Measurements from ENCODE around the gene CHD3. TPM values are rescaled to one million over a fixed set of nuclear protein-coding genes. Genes with fewer than 3 reads are reported as not detected.

CHD3 gene
- total RNA-seq, 2 experiments from 2014 or later: 130 to 139 TPM

GRCh38 chr17:7843257-7843535 is 45.4 kb upstream of the CHD3 start:
- no peak for TF ChIP-seq CTCF (IDR thresholded peaks at IDR 0.05)
- intact Hi-C loops (cut with micrococcal nuclease): loop anchor here (2.0 to 5.0 kb wide), 2 partner anchors 14 to 44 kb away; partner anchors contain the start of genes CHD3 and NAA38
- H3K36me3 Mint-ChIP-seq (ENCODE audit: low read depth): peaks cover 44% of the 10 kb centered on the region
- H3K4me1 Mint-ChIP-seq (ENCODE audit: low read depth): peaks cover 52% of the 10 kb centered on the region
- H3K4me3 Mint-ChIP-seq: peak overlapping the region; percentile 83
- no peaks in the 10 kb centered on the region for H3K27me3 Mint-ChIP-seq
- peak; percentile 1 for ATAC-seq
- peak overlapping the region; percentile 98 for H3K27ac Mint-ChIP-seq
- ChIA-PET CTCF (interaction anchor here (1.0 to 1.8 kb wide), 3 partner anchors 8 to 14 kb away, joined by 3 to 5 read pairs (median 5); partner anchors contain the start of genes CYB5D1 and NAA38), POLR2A (interaction anchor here (0.6 to 6.6 kb wide), 8 partner anchors 8 to 156 kb away, joined by 3 to 35 read pairs (median 4); partner anchors contain the start of genes NAA38, TMEM88 and TP53)
- DNase-seq: no peak
- no peaks in the 10 kb centered on the region for H3K9me3 Mint-ChIP-seq

DNA sequence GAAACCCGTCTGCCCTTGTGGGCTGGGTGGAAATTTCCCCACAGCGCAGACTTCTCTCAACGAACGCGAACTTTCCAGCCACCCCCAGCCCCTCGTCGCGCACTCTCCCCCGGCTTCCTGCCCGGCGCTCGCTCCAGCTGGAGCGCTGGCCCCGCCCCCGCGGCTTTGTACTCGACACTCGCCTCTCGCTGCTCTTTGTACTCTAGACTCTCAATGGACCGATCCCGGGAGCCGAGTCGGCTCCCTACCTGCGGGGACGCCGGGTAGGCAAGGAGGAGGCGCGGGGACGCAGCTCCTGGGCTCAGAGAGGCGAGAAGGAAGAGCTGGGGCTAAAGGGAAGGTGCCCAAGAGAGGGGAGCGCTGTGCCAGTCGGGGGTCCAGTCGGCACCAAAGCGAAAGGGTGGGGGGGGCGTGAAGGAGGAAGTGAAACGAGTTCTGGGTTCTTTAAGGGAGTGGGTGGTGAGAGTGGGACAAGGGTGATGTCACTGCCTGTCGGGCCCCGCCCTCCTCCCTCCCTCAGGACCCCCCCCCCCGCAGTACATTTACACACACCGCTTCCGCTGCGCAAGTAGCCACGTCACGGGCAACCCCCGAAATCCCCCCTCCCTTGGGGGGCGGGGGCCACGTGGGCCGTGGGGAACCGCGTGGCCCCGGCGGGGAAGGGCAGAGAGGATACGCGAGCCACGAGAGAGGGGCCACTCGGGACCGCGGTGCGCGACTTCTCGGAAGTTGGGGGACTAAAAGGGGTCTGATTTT is 44.9 kb upstream of the CHD3 start:
- no peaks in the 10 kb centered on the region for H3K27me3 Mint-ChIP-seq
- ATAC-seq (peak; percentile 25), DNase-seq (peak; percentile 94)
- no peak for TF ChIP-seq CTCF (IDR thresholded peaks at IDR 0.05)
- peak overlapping the region; percentile 98 for H3K27ac Mint-ChIP-seq
- ChIA-PET POLR2A (interaction anchor here (0.6 to 6.6 kb wide), 7 partner anchors 9 to 157 kb away, joined by 3 to 35 read pairs (median 5); partner anchors contain the start of genes NAA38, TMEM88 and TP53), CTCF (interaction anchor here (1.0 to 1.8 kb wide), 2 partner anchors 9 to 14 kb away, joined by 3 to 5 read pairs; partner anchors contain the start of genes CYB5D1 and NAA38)
- peaks cover 50% of the 10 kb centered on the region for H3K4me1 Mint-ChIP-seq (ENCODE audit: low read depth)
- peak overlapping the region; percentile 83 for H3K4me3 Mint-ChIP-seq
- no peaks in the 10 kb centered on the region for H3K9me3 Mint-ChIP-seq
- H3K36me3 Mint-ChIP-seq (ENCODE audit: low read depth): peaks cover 45% of the 10 kb centered on the region
- intact Hi-C loops (cut with micrococcal nuclease): loop anchor here (2.0 to 5.0 kb wide), 2 partner anchors 13 to 44 kb away; partner anchors contain the start of genes CHD3 and NAA38

DNA sequence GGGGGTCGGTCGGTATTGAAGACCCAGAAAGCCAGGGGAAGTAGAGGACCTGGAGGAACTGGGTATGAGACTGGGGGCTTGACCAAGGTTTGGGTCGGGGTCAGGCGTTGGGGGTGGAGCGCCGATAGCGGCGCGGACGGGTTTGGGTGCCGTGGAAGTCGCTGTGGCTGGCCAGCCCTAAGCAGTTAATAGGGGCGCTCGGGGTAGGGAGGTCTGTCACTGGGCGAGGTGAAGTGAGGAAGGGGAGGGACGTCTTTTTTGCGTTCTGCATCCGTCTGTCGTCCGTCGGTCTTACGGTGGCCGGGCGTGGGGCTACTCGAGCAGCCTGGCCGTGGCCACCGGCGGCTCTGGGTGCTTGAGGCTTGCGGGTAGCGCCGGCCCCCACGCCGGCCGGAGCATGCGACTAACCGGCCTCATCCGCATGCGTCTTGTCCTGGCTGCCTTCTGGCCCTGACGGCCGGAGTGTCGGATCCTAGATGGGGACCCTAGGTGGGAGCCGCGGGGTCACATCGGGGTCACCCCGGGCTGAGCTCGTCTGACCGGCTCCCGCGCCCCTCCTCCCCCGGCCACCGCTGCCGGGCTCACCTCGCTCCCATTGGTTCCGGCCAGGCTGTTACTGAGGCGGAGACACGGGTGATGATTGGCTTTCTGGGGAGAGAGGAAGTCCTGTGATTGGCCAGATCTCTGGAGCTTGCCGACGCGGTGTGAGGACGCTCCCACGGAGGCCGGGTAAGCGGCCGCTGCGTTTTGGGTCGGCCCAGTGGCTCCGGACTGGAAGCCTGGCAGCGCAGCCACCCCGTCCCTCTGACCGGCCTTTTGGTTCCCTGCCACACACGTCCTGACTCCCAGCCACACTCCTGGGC is 44.1 kb upstream of the CHD3 start:
- ATAC-seq (peak; percentile 45), DNase-seq (peak; percentile 91)
- H3K4me1 Mint-ChIP-seq (ENCODE audit: low read depth): peaks cover 45% of the 10 kb centered on the region
- intact Hi-C loops (cut with micrococcal nuclease): loop anchor here (5.0 kb wide), 1 partner anchor 43 kb away; the partner anchor contains the start of gene CHD3
- peak overlapping the region; percentile 83 for H3K4me3 Mint-ChIP-seq
- CTCF ChIA-PET: interaction anchor here (0.7 to 1.8 kb wide), 11 partner anchors 10 to 157 kb away, joined by 3 to 21 read pairs (median 5); partner anchors contain the start of genes CYB5D1, KDM6B, NAA38 and TP53
- no peak for TF ChIP-seq CTCF (IDR thresholded peaks at IDR 0.05)
- no peaks in the 10 kb centered on the region for H3K27me3 Mint-ChIP-seq
- peak overlapping the region; percentile 98 for H3K27ac Mint-ChIP-seq
- POLR2A ChIA-PET: interaction anchor here (0.6 to 8.2 kb wide), 6 partner anchors 9 to 538 kb away, joined by 3 to 74 read pairs (median 7); partner anchors contain the start of genes KDM6B, NAA38, TMEM88 and TP53
- no peaks in the 10 kb centered on the region for H3K9me3 Mint-ChIP-seq
- peaks cover 50% of the 10 kb centered on the region for H3K36me3 Mint-ChIP-seq (ENCODE audit: low read depth)

DNA sequence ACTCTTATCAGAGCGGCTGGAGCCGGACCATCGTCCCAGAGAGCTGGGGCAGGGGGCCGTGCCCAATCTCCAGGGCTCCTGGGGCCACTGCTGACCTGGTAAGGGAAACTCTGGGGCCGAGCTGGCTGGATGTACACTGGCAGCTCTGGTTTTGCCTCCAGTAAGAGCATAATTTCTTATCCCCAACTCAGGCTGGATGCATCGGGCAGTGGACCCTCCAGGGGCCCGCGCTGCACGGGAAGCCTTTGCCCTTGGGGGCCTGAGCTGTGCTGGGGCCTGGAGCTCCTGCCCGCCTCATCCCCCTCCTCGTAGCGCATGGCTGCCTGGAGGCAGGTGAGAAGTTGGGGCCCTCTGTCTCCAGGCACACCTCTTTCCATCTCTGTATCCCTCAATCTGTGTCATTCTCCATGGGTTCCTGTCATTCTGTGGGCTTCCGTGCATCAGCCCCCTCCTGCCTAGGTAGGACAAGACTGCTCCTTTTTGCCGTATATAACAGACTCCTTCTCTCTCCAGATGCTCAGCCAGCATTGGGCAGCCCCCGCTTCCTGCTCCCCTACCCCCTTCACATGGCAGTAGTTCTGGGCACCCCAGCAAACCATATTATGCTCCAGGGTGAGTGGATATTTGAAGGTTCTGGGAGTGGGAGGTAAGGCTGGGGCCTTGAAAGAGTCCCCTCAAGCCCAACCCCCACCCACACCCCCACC is 43.1 kb upstream of the CHD3 start:
- no peaks in the 10 kb centered on the region for H3K27me3 Mint-ChIP-seq
- peaks cover 51% of the 10 kb centered on the region for H3K36me3 Mint-ChIP-seq (ENCODE audit: low read depth)
- ATAC-seq (no peak), DNase-seq (no peak)
- ChIA-PET CTCF (interaction anchor here (1.1 to 1.8 kb wide), 8 partner anchors 11 to 158 kb away, joined by 3 to 21 read pairs (median 6); partner anchors contain the start of genes KDM6B, NAA38 and TP53), POLR2A (interaction anchor here (1.0 to 8.2 kb wide), 5 partner anchors 8 to 537 kb away, joined by 3 to 74 read pairs (median 9); partner anchors contain the start of genes KDM6B, NAA38, TMEM88 and TP53)
- peak overlapping the region; percentile 98 for H3K27ac Mint-ChIP-seq
- H3K4me1 Mint-ChIP-seq (ENCODE audit: low read depth): peaks cover 45% of the 10 kb centered on the region
- TF ChIP-seq CTCF (IDR thresholded peaks at IDR 0.05): no peak
- H3K4me3 Mint-ChIP-seq: peak overlapping the region; percentile 83
- no peaks in the 10 kb centered on the region for H3K9me3 Mint-ChIP-seq
- intact Hi-C loops (cut with micrococcal nuclease): no loop called here
